GM12878 (cell line): ENCODE data around the gene LAMA2. TPM values are rescaled to one million over a fixed set of nuclear protein-coding genes. Genes with fewer than 3 reads are reported as not detected.

Experiments used
- ATAC-seq: fragments of 200-7000 bp; cut with Tn5 transposase; 3 replicates; pipeline ENCODE4 v1.9.1; 2020; ENCODE audit warnings: mild to moderate bottlenecking, moderate library complexity
- BruUV-seq: library from RNA; stranded (reverse); fragments of 400-500 nt; replicated peaks from 2 replicates; lab custom pipeline; 2021; lab: Mats Ljungman, UMichigan
- CTCF ChIA-PET: fragments of 300-600 bp; sonication (Branson Sonifier 250); formaldehyde crosslinking; extraction: SDS; loops from one replicate; lab custom pipeline; 2021; ENCODE audit warnings: inconsistent platforms; lab: Yijun Ruan, JAX
- POLR2A ChIA-PET: fragments of 350-600 bp; formaldehyde crosslinking; extraction: SDS; loops from one replicate; lab custom pipeline; 2021; ENCODE audit warnings: inconsistent platforms; lab: Charles Lee
- RAD21 ChIA-PET: fragments of 300-600 bp; sonication (Branson Sonifier 250); formaldehyde crosslinking; loops from one replicate; lab custom pipeline; 2023; ENCODE audit warnings: antibody characterized with exemption; ENCODE audit not compliant: unreplicated experiment; lab: Charles Lee
- SMC1A ChIA-PET: fragments of 300-600 bp; sonication (Branson Sonifier 250); formaldehyde crosslinking; loops from one replicate; lab custom pipeline; 2023; ENCODE audit not compliant: unreplicated experiment, uncharacterized antibody; lab: Charles Lee
- DNase-seq: peaks from one replicate; pipeline ENCODE4 v3.0.0-alpha.2; 2011; ENCODE audit warnings: low read depth, low spot score
- FAIRE-seq: peaks from 3 replicates; lab custom pipeline; 2011; peaks lifted over from hg19 to GRCh38; lab: Jason Lieb, UNC
- H2AFZ ChIP-seq: 2 replicates; pipeline ENCODE4 v1.6.0; 2011; ENCODE audit warnings: low read depth, low read length, control low read depth; ENCODE audit not compliant: control insufficient read depth
- H3K27ac ChIP-seq: 2 replicates; pipeline ENCODE4 v1.5.1; 2011; ENCODE audit warnings: control low read depth; ENCODE audit not compliant: control insufficient read depth, insufficient read depth
- H3K27me3 ChIP-seq, 2 experiments: replicated peaks in 1 of 2; 2 replicates each; pipeline versions ENCODE4 v1.6.0 to v1.6.1; 2011; ENCODE audit warnings: low read length in 1 of 2; ENCODE audit not compliant: control insufficient read depth in 2 of 2, insufficient read depth in 2 of 2
- H3K36me3 ChIP-seq, 2 experiments: 2 replicates each; pipeline ENCODE4 v1.5.1; 2011; ENCODE audit warnings: low read length in 1 of 2; ENCODE audit not compliant: control insufficient read depth in 2 of 2, insufficient read depth in 2 of 2
- H3K4me1 ChIP-seq: 2 replicates; pipeline ENCODE4 v1.6.1; 2011; ENCODE audit warnings: mild to moderate bottlenecking, low read length, moderate library complexity, mixed read lengths; ENCODE audit not compliant: control insufficient read depth, insufficient read depth
- H3K4me2 ChIP-seq: 2 replicates; pipeline ENCODE4 v1.6.0; 2011; ENCODE audit warnings: control low read depth; ENCODE audit not compliant: control insufficient read depth, insufficient read depth
- H3K4me3 ChIP-seq: fragments of 200-600 bp; sonication (generic); 2 replicates; pipeline ENCODE4 v1.5.1; 2016
- H3K79me2 ChIP-seq: 2 replicates; pipeline ENCODE4 v1.6.0; 2011; ENCODE audit warnings: low read length; ENCODE audit not compliant: control insufficient read depth, insufficient read depth
- H3K9ac ChIP-seq: 2 replicates; pipeline ENCODE4 v1.8.0; 2011; ENCODE audit warnings: low read length, control low read depth, mixed read lengths; ENCODE audit not compliant: control insufficient read depth, insufficient read depth
- H3K9me3 ChIP-seq: replicated peaks from 3 replicates; pipeline ENCODE4 v1.5.1; 2011; ENCODE audit warnings: mild to moderate bottlenecking, low read length; ENCODE audit not compliant: control insufficient read depth, insufficient read depth
- H4K20me1 ChIP-seq: 2 replicates; pipeline ENCODE4 v1.6.0; 2011; ENCODE audit not compliant: control insufficient read depth, insufficient read depth
- DPF2 ChIP-seq: fragments of 450-650 bp; IDR thresholded peaks from 2 replicates; pipeline ENCODE4 v1.6.1; 2017; ENCODE audit warnings: mild to moderate bottlenecking
- IKZF2 ChIP-seq, 2 experiments: fragments of 450-650 bp; IDR thresholded peaks; 2 replicates each; pipeline ENCODE4 v1.6.1; 2017; ENCODE audit warnings: mild to moderate bottlenecking in 2 of 2, moderate library complexity in 2 of 2
- MYB ChIP-seq: fragments of 150-350 bp; IDR thresholded peaks from 2 replicates; pipeline ENCODE4 v1.6.1; 2014; ENCODE audit warnings: mild to moderate bottlenecking, low read depth, low read length, borderline replicate concordance
- MYC ChIP-seq: IDR thresholded peaks from 2 replicates; pipeline ENCODE4 v1.6.1; 2011; ENCODE audit warnings: mild to moderate bottlenecking, low read length, moderate library complexity, inconsistent platforms; ENCODE audit not compliant: insufficient read depth, insufficient replicate concordance, insufficient read length, severe bottlenecking
- NBN ChIP-seq: fragments of 450-650 bp; IDR thresholded peaks from 2 replicates; pipeline ENCODE4 v1.6.1; 2016
- POLR2AphosphoS2 ChIP-seq: IDR thresholded peaks from 2 replicates; pipeline ENCODE4 v1.6.1; 2011; ENCODE audit warnings: low read depth, mild to moderate bottlenecking, low read length, improper control_type of control experiment, moderate library complexity
- ZBTB33 ChIP-seq: fragments of 450-650 bp; IDR thresholded peaks from 2 replicates; pipeline ENCODE4 v1.6.1; 2017; ENCODE audit warnings: mild to moderate bottlenecking
- WGBS: methylation state at CpG from one replicate; pipeline ENCODE4 v1.1.6; 2016; ENCODE audit warnings: low lambda C conversion rate; ENCODE audit not compliant: insufficient replicate concordance, insufficient coverage; ENCODE audit errors: missing lambda C conversion rate; 5-methylcytosine and 5-hydroxymethylcytosine counted together
- in situ Hi-C: fragments of 300-500 bp; cut with MboI; formaldehyde crosslinking; loops from 9 replicates; pipeline ENCODE4 v1.14.3; 2018; ENCODE audit warnings: mixed read lengths
- intact Hi-C: fragments of 100-400 bp; cut with micrococcal nuclease; formaldehyde crosslinking; loops from one replicate; pipeline ENCODE4 v1.14.2; 2022; ENCODE audit not compliant: unreplicated experiment
- polyA plus RNA-seq, 11 experiments: library from polyadenylated mRNA; depleted of rRNA in 4 of 11; unstranded in 6 of 11; stranded (reverse) in 5 of 11; fragments of >200 nt; fragmentation: Nextera tagmentation in 4 of 11; fragmentation: Illumina TruSeq in 1 of 11; extraction: Ambion mirVana in 4 of 11; extraction: Trizol in 1 of 11; gene quantifications; 1 replicate in 1 of 11; 2 replicates in 10 of 11; pipeline versions ENCODE4 v1.2.1 to v1.2.3, GENCODE V29; 2011 to 2016; ENCODE audit warnings: inconsistent platforms in 2 of 11, missing spikeins in 2 of 11, low read depth in 1 of 11
- total RNA-seq, 4 experiments: library from RNA; depleted of rRNA in 3 of 4; stranded (reverse); fragments of >200 nt in 3 of 4; fragmentation: Illumina TruSeq in 1 of 4; extraction: Trizol in 1 of 4; gene quantifications; 2 replicates each; pipeline versions ENCODE4 v1.2.1 to v1.2.3, GENCODE V29; 2013 to 2021
- TF ChIP-seq, protein P1 (sequence below): IDR thresholded peaks from 2 replicates; pipeline ENCODE4 v1.6.1; 2012; ENCODE audit warnings: improper control_type of control experiment, low read depth, low read length; ENCODE audit not compliant: insufficient replicate concordance
- TF ChIP-seq, protein P2 (sequence below): fragments of 450-650 bp; IDR thresholded peaks from 2 replicates; pipeline ENCODE4 v1.6.1; 2017; ENCODE audit warnings: low read depth, mild to moderate bottlenecking, moderate library complexity

The LAMA2 gene
- total and polyA plus RNA-seq, 10 of the 15 experiments (the other 5 are each of a cell fraction or from before 2014, with no cell fraction given), result 0.04 to 2.0 (median 0.37) TPM; not detected in 1

DNA sequence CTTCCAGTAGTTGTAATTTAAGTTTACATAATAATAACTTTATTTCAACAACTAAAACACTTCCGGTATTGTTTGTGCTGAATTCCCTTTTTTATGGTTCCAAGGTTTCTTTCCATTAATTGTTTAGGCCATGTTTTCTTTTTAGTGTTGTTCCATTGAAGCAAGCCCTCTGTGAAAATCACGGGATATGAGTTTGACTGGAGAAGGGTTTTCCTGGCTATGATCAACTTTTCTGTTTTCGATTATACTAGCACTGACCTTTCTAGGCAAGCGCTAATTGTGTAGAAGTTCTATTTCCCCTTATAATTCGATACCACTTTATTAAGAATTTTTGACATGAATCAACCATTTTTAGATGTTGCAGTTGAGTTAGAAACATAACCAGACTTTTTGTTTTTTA is 2.4 kb downstream of the LAMA2 start:
- TF ChIP-seq, protein P1, sequence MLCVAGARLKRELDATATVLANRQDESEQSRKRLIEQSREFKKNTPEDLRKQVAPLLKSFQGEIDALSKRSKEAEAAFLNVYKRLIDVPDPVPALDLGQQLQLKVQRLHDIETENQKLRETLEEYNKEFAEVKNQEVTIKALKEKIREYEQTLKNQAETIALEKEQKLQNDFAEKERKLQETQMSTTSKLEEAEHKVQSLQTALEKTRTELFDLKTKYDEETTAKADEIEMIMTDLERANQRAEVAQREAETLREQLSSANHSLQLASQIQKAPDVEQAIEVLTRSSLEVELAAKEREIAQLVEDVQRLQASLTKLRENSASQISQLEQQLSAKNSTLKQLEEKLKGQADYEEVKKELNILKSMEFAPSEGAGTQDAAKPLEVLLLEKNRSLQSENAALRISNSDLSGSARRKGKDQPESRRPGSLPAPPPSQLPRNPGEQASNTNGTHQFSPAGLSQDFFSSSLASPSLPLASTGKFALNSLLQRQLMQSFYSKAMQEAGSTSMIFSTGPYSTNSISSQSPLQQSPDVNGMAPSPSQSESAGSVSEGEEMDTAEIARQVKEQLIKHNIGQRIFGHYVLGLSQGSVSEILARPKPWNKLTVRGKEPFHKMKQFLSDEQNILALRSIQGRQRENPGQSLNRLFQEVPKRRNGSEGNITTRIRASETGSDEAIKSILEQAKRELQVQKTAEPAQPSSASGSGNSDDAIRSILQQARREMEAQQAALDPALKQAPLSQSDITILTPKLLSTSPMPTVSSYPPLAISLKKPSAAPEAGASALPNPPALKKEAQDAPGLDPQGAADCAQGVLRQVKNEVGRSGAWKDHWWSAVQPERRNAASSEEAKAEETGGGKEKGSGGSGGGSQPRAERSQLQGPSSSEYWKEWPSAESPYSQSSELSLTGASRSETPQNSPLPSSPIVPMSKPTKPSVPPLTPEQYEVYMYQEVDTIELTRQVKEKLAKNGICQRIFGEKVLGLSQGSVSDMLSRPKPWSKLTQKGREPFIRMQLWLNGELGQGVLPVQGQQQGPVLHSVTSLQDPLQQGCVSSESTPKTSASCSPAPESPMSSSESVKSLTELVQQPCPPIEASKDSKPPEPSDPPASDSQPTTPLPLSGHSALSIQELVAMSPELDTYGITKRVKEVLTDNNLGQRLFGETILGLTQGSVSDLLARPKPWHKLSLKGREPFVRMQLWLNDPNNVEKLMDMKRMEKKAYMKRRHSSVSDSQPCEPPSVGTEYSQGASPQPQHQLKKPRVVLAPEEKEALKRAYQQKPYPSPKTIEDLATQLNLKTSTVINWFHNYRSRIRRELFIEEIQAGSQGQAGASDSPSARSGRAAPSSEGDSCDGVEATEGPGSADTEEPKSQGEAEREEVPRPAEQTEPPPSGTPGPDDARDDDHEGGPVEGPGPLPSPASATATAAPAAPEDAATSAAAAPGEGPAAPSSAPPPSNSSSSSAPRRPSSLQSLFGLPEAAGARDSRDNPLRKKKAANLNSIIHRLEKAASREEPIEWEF, result no peak
- TF ChIP-seq, all 136 proteins: peak for 0
- 31% methylated on average over 5 of the region's 5 CpGs for WGBS
- Histone ChIP-seq H4K20me1 (no peaks in the 10 kb centered on the region), H3K4me1 (no peaks in the 10 kb centered on the region), H3K4me3 (no peak overlapping the region), H3K4me2 (no peak overlapping the region), H3K36me3 (no peaks in the 10 kb centered on the region), H3K9me3 (no peaks in the 10 kb centered on the region), H3K27me3 (0 out of 4 replicates have a peak, but pooled peaks cover 0 to 1% of the 10 kb centered on the region in 2 experiments), H3K9ac (no peak overlapping the region), H3K79me2 (no peaks in the 10 kb centered on the region), H2AFZ (no peak overlapping the region), H3K27ac (no peak overlapping the region)
- BruUV-seq, result no TSS peak
- DNase-seq (no peak), FAIRE-seq (no peak), ATAC-seq (no peak)
- SMC1A ChIA-PET, result no interaction called here
- intact Hi-C loops, result no loop called here
- POLR2A ChIA-PET, result no interaction called here
- in situ Hi-C loops, result no loop called here
- RAD21 ChIA-PET, result no interaction called here
- CTCF ChIA-PET, result interaction anchor here (2.0 kb wide), 1 partner anchor 16 kb away, joined by 6 read pairs; no protein-coding TSS in a partner anchor

- ChIA-PET SMC1A (no interaction called here), CTCF (no interaction called here), RAD21 (no interaction called here), POLR2A (no interaction called here)
- BruUV-seq, result no TSS peak
- Histone ChIP-seq H3K36me3 (no peaks in the 10 kb centered on the region), H4K20me1 (no peaks in the 10 kb centered on the region), H3K79me2 (no peaks in the 10 kb centered on the region), H3K27ac (no peak overlapping the region), H3K4me1 (no peaks in the 10 kb centered on the region), H3K4me2 (no peak overlapping the region), H3K9ac (no peak overlapping the region), H3K4me3 (no peak overlapping the region), H3K9me3 (no peaks in the 10 kb centered on the region), H2AFZ (no peak overlapping the region), H3K27me3 (0 out of 4 replicates have a peak, but pooled peaks cover 0 to 1% of the 10 kb centered on the region in 2 experiments)
- FAIRE-seq (no peak), ATAC-seq (no peak), DNase-seq (no peak)
- intact Hi-C loops, result no loop called here
- in situ Hi-C loops, result no loop called here
- TF ChIP-seq ZBTB33 (no peak), POLR2AphosphoS2 (no peak), IKZF2 (IDR thresholded peaks at IDR 0.05) (no peak), NBN (no peak), MYB (no peak), DPF2 (no peak), MYC (no peak)
- TF ChIP-seq, protein P2, sequence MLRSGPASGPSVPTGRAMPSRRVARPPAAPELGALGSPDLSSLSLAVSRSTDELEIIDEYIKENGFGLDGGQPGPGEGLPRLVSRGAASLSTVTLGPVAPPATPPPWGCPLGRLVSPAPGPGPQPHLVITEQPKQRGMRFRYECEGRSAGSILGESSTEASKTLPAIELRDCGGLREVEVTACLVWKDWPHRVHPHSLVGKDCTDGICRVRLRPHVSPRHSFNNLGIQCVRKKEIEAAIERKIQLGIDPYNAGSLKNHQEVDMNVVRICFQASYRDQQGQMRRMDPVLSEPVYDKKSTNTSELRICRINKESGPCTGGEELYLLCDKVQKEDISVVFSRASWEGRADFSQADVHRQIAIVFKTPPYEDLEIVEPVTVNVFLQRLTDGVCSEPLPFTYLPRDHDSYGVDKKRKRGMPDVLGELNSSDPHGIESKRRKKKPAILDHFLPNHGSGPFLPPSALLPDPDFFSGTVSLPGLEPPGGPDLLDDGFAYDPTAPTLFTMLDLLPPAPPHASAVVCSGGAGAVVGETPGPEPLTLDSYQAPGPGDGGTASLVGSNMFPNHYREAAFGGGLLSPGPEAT, result no peak
Observed at GRCh38 chr6:128886706-128887105, 3.8 kb downstream of the LAMA2 start.
